Fibroblast of pulmonary artery (primary cell): ENCODE data around the gene CUL9.
"Not testable (repeated sequence)": the region's sequence is repeated elsewhere in the genome, so short reads cannot be mapped to it uniquely, and the experiment has no call there.

ENCODE experiments used
- DNase-seq: peaks from one replicate; pipeline ENCODE4 v3.0.0-alpha.2; 2010; ENCODE audit warnings: low read depth
- H3K4me3 ChIP-seq: replicated peaks from 2 replicates; pipeline ENCODE4 v1.5.1; 2011; ENCODE audit warnings: low read depth, mild to moderate bottlenecking, control low read depth, low read length, moderate library complexity
- TF ChIP-seq, protein P1 (sequence below): IDR thresholded peaks from 2 replicates; pipeline ENCODE4 v1.5.1; 2011; ENCODE audit warnings: mild to moderate bottlenecking, control low read depth, low read length, inconsistent platforms; ENCODE audit errors: missing control alignments

Gene CUL9

DNA sequence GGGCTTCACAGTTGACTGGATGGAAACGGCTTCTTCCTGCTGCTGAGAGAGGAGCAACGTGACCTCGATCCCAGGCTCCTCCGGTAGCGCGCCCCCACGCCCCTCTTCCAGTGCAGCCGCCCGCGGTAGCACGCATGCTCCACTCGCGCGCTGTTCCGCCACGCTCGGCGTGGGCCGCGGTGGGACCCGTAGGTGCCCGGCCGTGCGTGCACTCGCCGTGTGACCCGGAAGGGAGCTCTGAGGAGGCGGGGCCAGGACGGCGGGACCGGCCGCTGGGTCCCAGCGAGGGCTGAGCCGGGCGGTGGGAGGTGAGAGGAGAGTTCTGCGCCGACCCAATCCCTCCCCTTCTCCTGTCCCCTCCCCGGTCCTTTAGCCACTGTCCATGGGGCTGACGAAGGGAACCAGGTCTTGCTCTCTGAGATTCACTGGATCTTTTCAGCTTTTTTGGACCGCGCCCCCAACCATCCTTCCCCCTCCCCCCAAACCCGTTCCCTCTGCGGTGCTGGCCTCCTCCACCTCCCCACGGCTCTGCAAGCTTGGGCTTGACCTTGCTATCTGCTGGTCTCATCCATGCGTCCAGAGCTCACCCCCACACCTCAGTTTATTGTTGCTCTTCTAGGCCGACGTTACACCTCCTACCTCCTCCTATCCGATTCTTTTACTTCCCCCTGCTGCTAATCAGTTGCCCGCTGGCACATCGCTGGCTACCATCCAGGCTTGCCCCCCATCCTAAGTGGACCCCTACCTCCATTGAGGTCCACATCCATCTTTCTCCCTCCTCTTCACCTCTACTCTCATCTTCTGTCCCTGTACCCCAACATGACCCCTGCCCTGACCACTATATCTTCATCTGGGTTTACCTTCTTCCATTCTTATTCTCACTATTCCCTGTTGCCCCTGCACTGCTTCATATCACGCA is at the start of gene CUL9:
Gene CUL9 (plus strand): TSS at position 255 of the 919 bp plus-strand sequence. CDS start 2,115 bp downstream, outside the sequence.
- H3K4me3 ChIP-seq = peak within 1 kb of the TSS; percentile 84
- DNase-seq = peak; percentile 72
- TF ChIP-seq, protein P1, sequence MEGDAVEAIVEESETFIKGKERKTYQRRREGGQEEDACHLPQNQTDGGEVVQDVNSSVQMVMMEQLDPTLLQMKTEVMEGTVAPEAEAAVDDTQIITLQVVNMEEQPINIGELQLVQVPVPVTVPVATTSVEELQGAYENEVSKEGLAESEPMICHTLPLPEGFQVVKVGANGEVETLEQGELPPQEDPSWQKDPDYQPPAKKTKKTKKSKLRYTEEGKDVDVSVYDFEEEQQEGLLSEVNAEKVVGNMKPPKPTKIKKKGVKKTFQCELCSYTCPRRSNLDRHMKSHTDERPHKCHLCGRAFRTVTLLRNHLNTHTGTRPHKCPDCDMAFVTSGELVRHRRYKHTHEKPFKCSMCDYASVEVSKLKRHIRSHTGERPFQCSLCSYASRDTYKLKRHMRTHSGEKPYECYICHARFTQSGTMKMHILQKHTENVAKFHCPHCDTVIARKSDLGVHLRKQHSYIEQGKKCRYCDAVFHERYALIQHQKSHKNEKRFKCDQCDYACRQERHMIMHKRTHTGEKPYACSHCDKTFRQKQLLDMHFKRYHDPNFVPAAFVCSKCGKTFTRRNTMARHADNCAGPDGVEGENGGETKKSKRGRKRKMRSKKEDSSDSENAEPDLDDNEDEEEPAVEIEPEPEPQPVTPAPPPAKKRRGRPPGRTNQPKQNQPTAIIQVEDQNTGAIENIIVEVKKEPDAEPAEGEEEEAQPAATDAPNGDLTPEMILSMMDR = no peak

DNA sequence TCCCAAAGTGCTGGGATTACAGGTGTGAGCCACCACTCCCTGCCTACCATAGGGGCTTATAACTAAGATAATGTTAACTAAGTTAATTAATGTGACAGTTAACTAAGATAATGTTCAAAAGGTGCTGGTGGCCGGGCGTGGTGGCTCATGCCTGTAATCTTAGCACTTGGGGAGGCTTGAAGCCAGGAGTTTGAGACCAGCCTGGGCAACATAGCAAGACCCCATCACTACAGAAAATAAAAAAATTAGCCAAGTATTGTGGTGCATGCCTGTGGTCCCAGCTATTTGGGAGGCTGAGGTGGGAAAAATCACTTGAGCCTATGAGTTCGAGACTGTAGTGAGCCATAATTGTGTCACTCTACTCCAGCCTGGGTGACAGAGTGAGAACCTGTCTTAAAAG is 43.7 kb upstream of the CUL9 start:
- no peak for DNase-seq
- TF ChIP-seq, protein P1 = no peak
- H3K4me3 ChIP-seq = no peak overlapping the region

DNA sequence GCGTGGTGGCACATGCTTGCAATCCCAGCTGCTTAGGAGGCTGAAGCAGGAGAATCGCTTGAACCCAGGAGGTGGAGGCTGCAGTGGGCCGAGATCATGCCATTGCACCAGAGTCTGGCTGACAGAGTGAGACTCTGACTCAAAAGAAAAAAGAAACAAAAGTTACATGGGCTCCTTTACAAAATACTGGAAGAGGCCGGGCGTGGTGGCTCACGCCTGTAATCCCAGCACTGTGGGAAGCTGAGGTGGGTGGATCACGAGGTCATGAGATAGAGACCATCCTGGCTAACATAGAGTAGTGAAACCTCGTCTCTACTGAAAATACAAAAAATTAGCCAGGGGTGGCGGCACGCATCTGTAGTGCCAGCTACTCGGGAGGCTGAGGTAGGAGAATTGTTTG is 42.0 kb upstream of the CUL9 start:
- not testable (repeated sequence) for H3K4me3 ChIP-seq, DNase-seq

DNA sequence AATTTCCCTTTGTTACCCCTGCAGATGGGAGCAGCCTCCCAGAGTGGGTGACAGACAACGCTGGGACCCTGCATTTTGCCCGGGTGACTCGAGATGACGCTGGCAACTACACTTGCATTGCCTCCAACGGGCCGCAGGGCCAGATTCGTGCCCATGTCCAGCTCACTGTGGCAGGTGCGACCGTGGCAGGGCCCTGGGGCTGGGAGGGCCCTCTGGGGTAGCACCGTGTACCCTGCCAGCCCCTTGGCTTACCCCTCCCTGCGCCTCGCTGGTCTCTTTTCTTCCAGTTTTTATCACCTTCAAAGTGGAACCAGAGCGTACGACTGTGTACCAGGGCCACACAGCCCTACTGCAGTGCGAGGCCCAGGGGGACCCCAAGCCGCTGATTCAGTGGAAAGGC is 40.4 kb upstream of the CUL9 start:
- no peak for DNase-seq
- TF ChIP-seq, protein P1 = no peak
- no peak overlapping the region for H3K4me3 ChIP-seq

DNA sequence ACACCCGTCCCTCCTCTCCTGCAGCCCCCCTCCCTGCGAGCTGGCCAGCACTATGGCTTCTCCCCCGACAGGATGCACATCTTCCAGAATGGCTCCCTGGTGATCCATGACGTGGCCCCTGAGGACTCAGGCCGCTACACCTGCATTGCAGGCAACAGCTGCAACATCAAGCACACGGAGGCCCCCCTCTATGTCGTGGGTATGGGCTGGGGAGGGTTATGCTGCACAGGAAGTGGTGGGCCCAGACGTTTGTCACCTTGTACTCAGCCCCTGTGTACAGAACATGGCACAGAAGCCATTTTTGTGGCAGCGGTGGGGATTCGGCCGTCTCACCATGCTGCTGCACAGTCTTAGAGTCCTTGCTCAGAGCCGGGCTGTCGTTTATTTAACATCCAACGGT is 39.9 kb upstream of the CUL9 start:
- DNase-seq = no peak
- H3K4me3 ChIP-seq = no peak overlapping the region
- TF ChIP-seq, protein P1 = no peak

DNA sequence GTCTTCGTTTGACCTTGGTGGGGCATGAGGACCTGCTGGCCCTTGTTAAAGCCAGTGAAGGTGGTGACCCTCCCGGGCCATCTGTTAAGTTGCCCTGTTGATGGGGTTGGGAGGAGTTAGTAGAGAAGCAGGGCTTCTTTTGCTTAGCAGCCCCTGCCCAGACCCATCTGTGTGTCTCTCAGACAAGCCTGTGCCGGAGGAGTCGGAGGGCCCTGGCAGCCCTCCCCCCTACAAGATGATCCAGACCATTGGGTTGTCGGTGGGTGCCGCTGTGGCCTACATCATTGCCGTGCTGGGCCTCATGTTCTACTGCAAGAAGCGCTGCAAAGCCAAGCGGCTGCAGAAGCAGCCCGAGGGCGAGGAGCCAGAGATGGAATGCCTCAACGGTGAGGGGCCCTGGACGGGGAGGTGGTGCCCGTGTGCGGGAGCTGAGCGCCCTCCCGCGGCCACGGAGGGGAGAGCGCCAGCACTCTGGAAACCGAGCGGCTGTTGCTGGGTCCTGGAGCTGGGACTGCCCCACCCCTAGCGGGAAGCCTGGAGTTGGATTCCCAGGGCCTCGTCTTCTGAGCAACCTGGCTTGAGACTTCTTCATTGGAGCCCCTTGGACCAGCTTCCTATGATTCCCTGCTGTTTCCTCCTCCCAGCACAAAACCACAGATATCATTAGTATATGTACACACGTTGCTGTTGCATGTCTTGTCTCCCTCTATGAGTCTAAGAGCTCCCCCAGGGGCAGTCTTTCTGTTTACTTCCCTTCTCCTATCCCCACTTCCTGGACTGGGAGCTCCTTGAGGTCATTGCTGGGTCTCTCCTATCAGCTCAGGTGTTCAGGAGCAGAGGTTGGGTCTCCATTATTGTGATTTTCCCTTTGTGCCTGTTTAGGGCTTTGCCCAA is 38.5 kb upstream of the CUL9 start:
- TF ChIP-seq, protein P1 = peak; percentile 90
- DNase-seq = peak; percentile 92
- H3K4me3 ChIP-seq = no peak overlapping the region

DNA sequence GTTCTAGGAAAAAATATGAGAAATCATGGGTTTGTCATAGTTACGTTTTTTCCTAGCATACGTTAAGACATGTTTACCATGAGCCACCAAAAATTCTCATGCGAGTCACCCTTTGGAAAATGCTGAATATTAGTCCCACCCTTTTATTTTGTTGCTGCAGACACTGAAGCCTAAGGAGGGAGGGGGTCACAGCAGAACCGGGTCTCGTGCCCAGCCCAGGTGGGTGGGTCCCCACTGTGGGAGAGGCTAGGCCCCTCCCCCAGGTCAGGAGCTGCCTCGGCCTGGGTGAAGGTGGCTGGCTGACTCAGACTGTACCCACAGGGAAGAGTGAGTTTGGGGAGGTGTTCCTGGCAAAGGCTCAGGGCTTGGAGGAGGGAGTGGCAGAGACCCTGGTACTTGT is 37.1 kb upstream of the CUL9 start:
- TF ChIP-seq, protein P1 = no peak
- DNase-seq = no peak
- H3K4me3 ChIP-seq = no peak overlapping the region
